ENCODE data around the gene MED22. TPM values are rescaled to one million over a fixed set of nuclear protein-coding genes. Genes with fewer than 3 reads are reported as not detected.

Gene MED22
- polyA plus RNA-seq, 1 experiment = 28.3 TPM

DNA sequence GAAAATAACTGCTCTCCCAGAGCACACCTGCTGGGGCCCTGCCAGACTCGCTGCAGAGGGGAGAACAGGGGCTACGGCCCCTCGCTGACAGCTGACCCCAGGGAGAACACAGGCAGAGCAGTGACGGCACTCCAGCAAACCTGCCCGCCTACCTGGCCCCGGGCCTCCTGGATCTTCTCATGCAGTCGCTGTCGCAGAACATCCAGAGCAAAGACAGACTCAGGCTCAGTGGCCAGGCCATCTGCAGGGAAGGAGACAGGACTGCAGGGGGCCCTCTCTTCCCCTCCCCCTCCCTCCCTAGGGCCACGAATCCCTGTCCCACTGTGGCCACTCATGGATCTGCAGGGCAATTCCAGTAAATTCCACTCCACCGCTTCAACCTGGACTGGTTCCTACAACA, 14.4 kb downstream of the MED22 start:
- Histone ChIP-seq H3K27me3 (ENCODE audit: control insufficient read depth, insufficient read depth, low read length) (no peaks in the 10 kb centered on the region), H3K4me3 (ENCODE audit: low read depth, low read length) (no peak overlapping the region), H3K36me3 (ENCODE audit: control insufficient read depth, insufficient read depth, low read length) (peaks cover 32% of the 10 kb centered on the region)
- TF ChIP-seq, protein P1, sequence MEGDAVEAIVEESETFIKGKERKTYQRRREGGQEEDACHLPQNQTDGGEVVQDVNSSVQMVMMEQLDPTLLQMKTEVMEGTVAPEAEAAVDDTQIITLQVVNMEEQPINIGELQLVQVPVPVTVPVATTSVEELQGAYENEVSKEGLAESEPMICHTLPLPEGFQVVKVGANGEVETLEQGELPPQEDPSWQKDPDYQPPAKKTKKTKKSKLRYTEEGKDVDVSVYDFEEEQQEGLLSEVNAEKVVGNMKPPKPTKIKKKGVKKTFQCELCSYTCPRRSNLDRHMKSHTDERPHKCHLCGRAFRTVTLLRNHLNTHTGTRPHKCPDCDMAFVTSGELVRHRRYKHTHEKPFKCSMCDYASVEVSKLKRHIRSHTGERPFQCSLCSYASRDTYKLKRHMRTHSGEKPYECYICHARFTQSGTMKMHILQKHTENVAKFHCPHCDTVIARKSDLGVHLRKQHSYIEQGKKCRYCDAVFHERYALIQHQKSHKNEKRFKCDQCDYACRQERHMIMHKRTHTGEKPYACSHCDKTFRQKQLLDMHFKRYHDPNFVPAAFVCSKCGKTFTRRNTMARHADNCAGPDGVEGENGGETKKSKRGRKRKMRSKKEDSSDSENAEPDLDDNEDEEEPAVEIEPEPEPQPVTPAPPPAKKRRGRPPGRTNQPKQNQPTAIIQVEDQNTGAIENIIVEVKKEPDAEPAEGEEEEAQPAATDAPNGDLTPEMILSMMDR (IDR thresholded peaks at IDR 0.05; ENCODE audit: insufficient read depth, low read depth, low read length) = no peak
- DNase-seq (ENCODE audit: low read depth) = no peak
- POLR2A ChIA-PET = no interaction called here
- CTCF ChIA-PET = interaction anchor here (0.6 kb wide), 1 partner anchor 70 kb away, joined by 3 read pairs; no protein-coding TSS in a partner anchor

DNA sequence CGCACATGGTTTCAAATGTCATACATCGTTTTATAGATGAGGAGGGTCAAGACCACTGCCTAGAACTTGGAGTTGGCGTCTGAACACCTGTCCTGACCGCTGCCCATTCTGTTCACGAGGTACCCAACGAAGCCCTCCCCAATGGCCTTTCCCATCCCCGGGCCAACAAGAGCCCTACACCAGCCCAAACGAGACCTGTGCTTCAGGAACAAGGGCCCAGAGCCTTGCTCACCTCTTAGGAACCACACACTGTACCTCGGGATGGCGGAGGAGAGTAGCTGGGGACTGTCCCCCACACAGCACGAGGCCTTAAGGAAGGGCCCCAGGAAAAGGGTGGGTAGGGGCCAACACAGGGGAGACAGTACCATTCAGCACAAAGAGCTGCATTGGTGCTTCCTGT, 14.9 kb downstream of the MED22 start:
- H3K36me3 ChIP-seq (ENCODE audit: control insufficient read depth, insufficient read depth, low read length) = peaks cover 32% of the 10 kb centered on the region
- CTCF ChIA-PET = interaction anchor here (0.7 kb wide), 1 partner anchor 394 kb away, joined by 3 read pairs; no protein-coding TSS in a partner anchor
- H3K4me3 ChIP-seq (ENCODE audit: low read depth, low read length) = no peak overlapping the region
- no peaks in the 10 kb centered on the region for H3K27me3 ChIP-seq (ENCODE audit: control insufficient read depth, insufficient read depth, low read length)
- TF ChIP-seq, protein P1 (IDR thresholded peaks at IDR 0.05; ENCODE audit: insufficient read depth, low read depth, low read length) = no peak
- POLR2A ChIA-PET = no interaction called here
- no peak for DNase-seq (ENCODE audit: low read depth)

DNA sequence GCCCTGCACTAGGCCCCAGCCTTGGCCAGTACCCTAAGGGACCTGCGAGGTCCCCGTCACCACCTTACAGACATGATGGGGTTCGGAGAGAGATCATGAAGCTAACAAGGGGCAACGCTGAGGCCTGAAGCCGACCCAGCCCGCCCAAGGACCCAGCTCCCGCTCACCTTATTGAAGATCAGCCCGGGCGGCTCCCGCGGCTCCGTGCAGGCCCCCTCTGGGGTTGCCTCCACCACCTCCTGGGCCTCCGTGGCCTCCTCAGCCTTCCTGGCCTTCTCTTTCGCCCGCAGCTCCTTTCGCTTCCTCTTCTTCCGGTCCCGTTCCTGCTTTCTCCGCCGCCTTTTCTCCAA, 15.6 kb downstream of the MED22 start:
- TF ChIP-seq, protein P1 (IDR thresholded peaks at IDR 0.05; ENCODE audit: insufficient read depth, low read depth, low read length) = no peak
- no peak for DNase-seq (ENCODE audit: low read depth)
- ChIA-PET POLR2A (no interaction called here), CTCF (interaction anchor here (0.7 to 1.2 kb wide), 2 partner anchors 146 to 395 kb away, joined by 3 to 7 read pairs; no protein-coding TSS in a partner anchor)
- Histone ChIP-seq H3K27me3 (ENCODE audit: control insufficient read depth, insufficient read depth, low read length) (no peaks in the 10 kb centered on the region), H3K36me3 (ENCODE audit: control insufficient read depth, insufficient read depth, low read length) (peaks cover 32% of the 10 kb centered on the region), H3K4me3 (ENCODE audit: low read depth, low read length) (no peak overlapping the region)

DNA sequence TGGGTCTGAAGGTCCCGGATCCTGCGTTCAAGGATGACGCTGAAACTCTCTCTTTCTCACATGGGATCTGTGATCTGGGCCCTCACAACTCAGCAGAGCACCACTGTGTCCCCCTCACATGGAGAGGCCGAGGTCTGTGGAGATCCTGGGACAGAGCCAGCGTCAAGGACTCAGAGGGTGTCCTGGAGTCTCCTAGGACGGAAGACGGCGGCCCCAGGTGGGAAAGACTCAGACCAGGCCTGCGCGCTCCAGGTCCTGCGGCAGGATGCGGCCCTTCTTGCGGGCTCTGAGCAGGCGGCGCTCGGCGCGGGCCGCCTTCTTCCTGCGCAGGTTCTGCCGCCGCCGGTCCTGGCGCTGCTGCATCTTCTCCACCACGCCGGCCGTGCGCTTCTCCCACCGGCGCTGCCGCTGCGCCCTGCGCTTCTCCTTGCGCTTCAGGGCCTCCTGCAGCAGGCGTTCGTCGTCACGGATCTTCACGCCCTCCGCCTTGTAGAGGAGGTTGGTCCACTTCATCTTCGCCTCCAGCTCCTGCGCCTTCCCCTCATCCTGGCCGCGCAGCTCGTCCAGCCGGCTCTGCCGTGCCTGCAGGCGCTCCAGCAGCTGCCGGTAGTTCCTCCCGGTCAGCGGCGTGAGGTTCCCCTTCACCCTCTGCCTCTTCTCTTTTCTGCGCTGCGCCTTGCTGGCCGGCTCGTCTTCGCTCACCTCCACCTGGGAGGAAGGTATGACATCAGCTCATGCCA, 16.1 kb downstream of the MED22 start:
- TF ChIP-seq, protein P1 (IDR thresholded peaks at IDR 0.05; ENCODE audit: insufficient read depth, low read depth, low read length) = no peak
- Histone ChIP-seq H3K27me3 (ENCODE audit: control insufficient read depth, insufficient read depth, low read length) (no peaks in the 10 kb centered on the region), H3K4me3 (ENCODE audit: low read depth, low read length) (no peak overlapping the region), H3K36me3 (ENCODE audit: control insufficient read depth, insufficient read depth, low read length) (peaks cover 32% of the 10 kb centered on the region)
- CTCF ChIA-PET = interaction anchor here (1.2 to 2.8 kb wide), 2 partner anchors 145 kb away, joined by 7 to 16 read pairs; no protein-coding TSS in a partner anchor
- DNase-seq (ENCODE audit: low read depth) = no peak
- POLR2A ChIA-PET = no interaction called here

DNA sequence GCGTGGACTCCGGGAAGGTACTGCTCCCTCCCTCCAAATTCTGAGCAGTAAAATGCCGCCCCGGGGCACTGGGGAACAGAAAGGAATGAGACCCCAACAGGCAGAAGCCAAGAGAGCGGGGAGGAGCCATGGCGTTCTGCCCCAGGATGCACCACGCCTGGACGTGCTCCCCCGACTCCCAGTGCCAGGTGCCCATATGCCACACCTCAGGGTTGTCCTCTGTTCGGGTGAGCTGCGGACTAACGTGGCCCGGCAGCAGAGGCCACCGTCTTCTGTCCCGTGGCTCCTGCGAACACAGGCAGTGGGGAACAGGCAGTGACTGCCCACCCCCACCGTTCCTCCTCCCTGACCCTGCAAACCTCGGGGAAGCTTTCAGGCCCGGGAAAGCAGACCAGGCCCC, 16.7 kb downstream of the MED22 start:
- TF ChIP-seq, protein P1 (IDR thresholded peaks at IDR 0.05; ENCODE audit: insufficient read depth, low read depth, low read length) = no peak
- Histone ChIP-seq H3K27me3 (ENCODE audit: control insufficient read depth, insufficient read depth, low read length) (no peaks in the 10 kb centered on the region), H3K4me3 (ENCODE audit: low read depth, low read length) (no peak overlapping the region), H3K36me3 (ENCODE audit: control insufficient read depth, insufficient read depth, low read length) (peaks cover 32% of the 10 kb centered on the region)
- DNase-seq (ENCODE audit: low read depth) = no peak
- POLR2A ChIA-PET = no interaction called here
- CTCF ChIA-PET = interaction anchor here (2.3 to 2.8 kb wide), 2 partner anchors 12 to 145 kb away, joined by 13 to 16 read pairs; no protein-coding TSS in a partner anchor
